GM18499 (cell line): ENCODE results near the gene MKNK2.
"Not testable (repeated sequence)": the region's sequence is repeated elsewhere in the genome, so short reads cannot be mapped to it uniquely, and the experiment has no call there.

ENCODE experiments used
- ATAC-seq: cut with Tn5 transposase; IDR thresholded peaks from one replicate; pipeline ENCODE4 v1.9.1; 2021; ENCODE audit warnings: moderate number of reproducible peaks; ENCODE audit not compliant: insufficient read depth, unreplicated experiment

Gene MKNK2

GRCh38 chr19:1998712-1999708 is 52.0 kb downstream of the MKNK2 start:
- ATAC-seq, result no peak

GRCh38 chr19:1997353-1998233 is 53.5 kb downstream of the MKNK2 start:
- ATAC-seq, result no peak

- no peak for ATAC-seq
Measured at GRCh38 chr19:1992759-1993260, 58.2 kb downstream of the MKNK2 start.

GRCh38 chr19:1991018-1991913 is 59.8 kb downstream of the MKNK2 start:
- ATAC-seq, result no peak

GRCh38 chr19:1990230-1991017 is 60.6 kb downstream of the MKNK2 start:
- no peak for ATAC-seq

DNA sequence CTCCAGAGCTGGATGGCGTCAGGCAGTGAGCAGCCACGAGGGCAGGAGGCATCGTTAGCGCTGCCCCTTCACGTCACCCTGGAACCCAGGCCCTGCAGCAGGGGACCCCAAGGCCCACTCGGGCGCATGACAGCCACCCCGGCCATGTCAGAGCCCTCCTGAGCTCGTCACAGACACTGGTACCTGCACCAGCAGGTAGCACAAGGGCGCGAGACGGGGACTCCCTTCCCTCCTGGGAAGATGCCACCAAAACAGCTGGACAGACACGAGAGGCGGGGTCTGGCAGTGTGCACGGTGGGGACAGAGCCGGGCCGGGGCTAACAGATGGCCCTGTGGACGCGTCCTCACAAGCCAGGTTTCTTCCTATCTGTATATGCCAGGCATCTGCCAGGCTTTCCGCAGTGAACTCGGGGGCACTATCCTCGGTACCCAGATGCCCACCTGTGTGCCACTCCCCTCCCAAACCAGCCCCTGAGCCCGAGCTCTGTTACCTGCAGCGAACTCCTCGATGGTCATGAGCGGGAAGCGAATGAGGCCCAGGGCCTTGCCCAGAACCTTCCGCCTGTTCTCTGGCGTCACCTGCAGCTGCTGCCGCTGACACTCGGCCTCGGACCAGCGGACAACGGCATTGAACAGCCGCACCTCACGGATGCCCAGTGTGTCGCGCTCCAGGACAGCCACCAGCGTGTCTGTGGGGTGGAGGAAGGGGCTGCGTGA is 61.4 kb downstream of the MKNK2 start:
- no peak for ATAC-seq

DNA sequence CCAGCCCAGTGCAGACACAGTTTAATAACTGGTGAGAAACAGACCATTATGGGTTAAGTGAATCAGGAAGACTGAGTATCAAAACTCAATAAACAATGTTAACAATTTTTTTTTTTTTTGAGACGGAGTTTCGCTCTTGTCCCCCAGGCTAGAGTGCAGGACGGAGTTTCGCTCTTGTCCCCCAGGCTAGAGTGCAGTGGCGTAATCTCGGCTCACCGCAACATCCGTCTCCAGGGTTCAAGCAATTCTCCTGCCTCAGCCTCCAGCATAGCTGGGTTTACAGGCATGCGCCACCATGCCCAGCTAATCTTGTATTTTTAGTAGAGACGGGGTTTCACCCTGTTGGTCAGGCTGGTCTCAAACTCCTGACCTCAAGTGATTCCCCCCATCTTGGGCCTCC is 62.6 kb downstream of the MKNK2 start:
- ATAC-seq, result not testable (repeated sequence)
